HG03469 (cell line): Measurements from ENCODE around the gene CPAMD8.

Source experiments
- ATAC-seq: cut with Tn5 transposase; IDR thresholded peaks from one replicate; pipeline ENCODE4 v1.9.1; 2021; ENCODE audit warnings: mild to moderate bottlenecking, moderate library complexity, moderate number of reproducible peaks; ENCODE audit not compliant: unreplicated experiment

CPAMD8 gene

DNA sequence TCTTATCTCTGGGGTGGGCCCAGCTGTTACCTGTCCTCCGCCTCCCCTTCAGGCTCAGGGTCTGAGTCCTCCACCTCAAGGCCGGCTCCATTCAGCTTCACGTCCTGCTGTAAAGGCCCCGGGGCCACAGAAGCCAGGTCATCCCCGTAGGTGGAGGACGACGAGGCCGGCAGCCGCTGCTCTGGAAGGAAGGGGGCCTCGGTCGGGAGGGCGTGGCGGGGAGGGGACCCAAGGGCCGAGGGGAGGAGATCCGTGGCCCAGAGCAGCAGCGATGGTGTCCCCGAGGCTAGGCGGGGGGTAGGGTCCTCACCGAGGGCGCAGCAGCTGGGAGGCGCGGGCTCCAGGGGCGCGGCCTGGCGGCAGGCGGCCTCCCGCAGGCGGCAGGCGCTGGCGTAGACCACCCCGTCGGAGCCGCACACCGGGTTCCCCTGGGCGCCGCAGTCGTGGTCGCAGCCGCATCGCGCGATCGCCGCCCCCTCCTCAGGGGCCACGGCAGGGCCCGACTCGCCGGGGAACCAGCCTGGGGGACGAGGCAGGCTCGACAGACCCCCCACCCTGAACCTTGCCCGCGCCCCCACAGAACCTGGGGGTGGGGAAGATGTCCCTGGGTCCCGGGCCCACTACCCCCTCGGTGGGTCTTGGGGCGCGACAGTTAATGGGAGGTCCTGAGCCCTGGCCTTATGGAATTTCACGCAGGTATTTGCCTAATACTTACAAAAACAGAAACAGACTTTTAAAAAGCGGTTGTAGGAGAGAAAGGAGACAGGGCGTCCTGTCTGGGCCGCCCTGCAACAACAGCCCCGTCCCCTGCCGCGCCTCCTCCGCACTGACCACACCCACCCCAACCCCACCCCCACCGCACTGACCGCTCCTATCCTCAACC, 130.2 kb downstream of the CPAMD8 start:
- ATAC-seq, result no peak

DNA sequence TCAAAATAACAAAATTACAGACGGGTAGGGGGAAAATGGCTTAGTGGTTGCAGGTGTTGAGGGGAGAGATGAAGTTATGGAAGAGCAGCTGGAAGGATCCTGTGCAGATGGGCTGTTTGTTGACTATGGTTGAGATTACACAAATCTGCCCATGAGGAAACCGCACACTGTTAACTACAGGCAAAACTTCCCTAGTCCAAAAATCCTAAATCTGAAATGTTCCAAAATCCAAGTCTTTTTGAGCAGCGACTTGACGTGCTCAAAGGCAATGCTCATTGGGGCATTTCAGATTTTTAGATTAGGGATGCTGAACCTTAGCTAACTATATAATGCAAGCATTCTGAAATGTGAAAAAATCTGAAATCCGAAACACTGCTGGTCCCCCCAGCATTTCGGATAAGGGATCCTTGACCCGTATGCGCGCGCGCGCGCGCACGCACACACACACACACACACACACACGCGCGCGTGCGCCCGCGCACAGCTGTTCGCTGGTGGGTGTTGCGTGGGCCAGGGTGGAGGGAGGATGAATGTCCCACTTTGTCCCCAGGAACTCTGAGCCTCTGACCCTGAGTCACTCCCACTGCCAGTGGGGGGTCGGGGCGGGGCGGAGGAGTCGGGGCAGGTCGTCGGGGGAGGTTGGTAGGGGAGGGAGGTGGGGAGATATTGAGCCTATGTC, 131.0 kb downstream of the CPAMD8 start:
- ATAC-seq, result no peak

DNA sequence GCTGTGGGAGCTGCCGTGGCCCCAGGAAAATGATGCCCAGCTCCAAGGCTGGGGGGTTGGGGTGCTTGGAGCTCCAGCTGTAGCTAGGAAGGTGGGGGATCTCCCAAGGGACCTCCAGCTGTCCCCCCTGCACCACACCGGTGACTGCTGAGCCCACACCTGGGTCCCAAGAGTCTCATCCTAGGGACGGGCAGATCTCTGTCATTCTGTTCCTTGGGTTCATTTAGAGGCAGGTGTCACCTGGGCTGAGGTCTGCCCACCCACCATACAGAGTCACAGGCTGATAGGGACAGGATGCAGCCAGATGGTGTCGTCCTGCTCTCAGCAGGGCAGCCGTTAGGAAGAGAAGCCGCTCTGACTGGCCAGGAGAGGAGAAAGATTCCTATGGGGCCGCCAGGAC, 132.5 kb downstream of the CPAMD8 start:
- ATAC-seq, result no peak

DNA sequence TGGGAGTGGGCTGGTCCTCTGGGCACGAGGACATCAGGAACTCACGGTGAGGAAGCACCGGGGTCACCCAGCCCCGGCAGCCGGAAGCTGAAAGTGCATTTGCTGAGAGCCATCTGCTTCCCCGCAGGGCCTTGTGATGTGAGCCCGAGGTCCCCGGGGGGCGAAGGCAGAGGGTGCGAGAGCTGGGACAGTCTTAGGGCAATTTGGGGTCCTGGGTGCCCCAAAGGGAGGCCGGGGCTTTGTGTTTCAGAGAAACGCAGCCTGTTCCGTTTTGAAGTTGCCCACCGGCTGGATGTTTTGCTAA, 133.0 kb downstream of the CPAMD8 start:
- no peak for ATAC-seq

DNA sequence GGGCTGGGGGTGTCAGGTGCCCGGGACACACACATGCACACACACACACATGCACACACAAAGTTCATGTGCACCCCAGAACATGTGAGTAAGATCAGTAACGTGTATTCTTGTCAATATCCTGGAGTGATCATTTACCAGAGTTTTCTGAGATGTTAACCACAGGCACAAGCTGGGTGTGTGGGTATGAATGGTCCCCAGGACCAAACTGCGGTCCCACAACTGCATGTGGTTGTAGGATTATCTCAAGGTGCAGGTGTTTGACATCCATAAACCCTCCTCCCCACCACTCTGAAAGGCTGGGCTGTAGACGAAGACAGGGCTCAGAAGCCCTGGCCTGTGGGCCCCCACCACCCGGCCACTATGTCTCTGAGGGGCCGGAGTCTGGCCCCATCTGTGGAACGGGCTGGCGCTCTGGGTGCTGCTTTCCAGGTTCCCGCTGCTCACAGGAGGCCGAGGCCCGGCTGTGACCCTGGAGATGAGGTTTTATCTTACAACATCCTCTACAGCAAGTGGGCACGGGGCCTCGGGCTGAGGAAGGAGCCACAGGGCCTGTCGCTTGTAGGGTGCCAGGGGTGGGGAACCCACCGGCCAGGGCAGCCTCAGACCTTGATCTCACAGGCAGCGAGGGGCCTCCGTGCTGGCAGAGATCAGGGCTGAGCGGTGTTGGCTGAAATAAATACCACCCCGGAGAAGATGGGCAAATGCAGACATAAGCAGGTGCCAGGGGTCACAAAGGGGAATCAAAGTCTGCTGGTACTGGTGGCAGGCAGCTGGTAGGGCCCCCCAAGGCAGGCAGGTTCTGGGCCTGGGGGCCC, 133.5 kb downstream of the CPAMD8 start:
- no peak for ATAC-seq

DNA sequence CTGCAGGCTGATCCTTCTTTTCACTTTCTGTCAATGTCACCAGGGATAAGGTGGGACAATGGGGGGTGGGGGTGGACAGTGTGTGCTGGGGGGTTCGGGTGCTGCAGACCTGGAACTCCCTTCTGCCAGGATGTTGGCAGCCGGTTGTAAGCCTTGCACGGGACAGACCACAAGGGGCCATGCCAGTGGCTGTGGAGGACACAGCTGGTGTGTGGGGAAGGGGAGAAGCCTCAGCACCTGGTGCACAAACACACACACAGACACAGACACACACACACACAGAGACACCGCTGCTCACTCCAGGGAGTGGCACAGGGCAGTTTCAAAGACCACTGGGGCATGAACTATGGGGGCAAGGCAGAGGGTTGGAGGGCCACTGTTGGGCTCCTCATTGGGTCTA, 134.2 kb downstream of the CPAMD8 start:
- no peak for ATAC-seq

DNA sequence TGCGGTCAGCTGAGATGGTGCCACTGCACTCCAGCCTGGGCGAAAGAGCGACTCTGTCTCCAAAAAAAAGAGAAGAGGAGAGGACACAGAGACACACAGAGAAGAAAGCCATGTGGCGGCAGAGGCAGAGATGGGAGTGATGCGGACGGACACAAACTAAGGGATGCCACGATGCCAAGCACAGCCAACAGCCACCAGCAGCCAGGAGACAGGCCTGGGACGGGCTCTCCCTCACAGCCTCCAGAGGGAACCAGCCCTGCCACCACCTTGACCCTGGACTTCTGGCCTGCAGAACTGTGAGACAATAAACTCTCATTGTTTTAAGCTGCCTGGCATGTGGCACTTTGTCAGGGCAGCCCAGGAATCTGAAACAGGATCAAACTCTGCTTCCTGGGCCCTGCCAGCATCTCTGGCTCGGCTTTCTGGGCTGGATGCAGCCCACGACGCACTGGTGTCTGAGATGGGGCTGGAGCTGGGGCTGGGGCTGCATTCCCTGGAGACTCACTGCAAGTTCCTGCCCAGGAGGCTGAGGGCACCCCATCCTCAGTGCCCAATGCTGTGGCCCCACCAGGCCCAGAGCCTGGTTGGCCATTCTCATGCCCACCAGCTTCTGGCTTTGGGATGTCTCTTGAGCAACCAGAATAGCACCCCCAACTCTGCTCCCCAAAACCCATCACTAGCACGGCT, 134.8 kb downstream of the CPAMD8 start:
- ATAC-seq, result no peak

DNA sequence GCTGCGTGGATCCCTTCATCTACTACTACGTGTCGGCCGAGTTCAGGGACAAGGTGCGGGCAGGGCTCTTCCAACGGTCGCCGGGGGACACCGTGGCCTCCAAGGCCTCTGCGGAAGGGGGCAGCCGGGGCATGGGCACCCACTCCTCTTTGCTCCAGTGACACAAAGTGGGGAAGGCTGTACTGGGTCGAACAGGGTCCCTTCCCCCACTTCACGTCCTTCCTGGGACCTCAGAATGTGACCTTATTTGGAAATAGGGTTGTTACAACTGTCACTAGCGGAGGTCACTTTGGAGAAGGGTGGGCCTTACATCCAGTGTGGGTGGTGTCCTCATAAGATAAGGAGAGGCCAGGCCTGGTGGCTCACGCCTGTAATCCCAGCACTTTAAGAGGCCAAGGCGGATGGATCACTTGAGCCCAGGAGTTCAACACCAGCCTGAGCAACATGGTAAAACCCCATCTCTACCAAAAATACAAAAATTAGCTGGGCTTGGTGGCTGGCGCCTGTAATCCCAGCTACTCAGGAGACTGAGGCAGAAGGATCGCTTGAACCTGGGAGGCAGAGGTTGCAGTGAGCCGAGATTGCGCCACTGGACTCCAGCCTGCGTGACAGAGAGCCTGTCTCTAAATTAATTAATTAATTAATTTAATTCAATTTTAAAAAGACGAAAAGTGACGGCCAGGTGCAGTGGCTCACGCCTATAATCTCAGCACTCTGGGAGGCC, 136.0 kb downstream of the CPAMD8 start:
- no peak for ATAC-seq

DNA sequence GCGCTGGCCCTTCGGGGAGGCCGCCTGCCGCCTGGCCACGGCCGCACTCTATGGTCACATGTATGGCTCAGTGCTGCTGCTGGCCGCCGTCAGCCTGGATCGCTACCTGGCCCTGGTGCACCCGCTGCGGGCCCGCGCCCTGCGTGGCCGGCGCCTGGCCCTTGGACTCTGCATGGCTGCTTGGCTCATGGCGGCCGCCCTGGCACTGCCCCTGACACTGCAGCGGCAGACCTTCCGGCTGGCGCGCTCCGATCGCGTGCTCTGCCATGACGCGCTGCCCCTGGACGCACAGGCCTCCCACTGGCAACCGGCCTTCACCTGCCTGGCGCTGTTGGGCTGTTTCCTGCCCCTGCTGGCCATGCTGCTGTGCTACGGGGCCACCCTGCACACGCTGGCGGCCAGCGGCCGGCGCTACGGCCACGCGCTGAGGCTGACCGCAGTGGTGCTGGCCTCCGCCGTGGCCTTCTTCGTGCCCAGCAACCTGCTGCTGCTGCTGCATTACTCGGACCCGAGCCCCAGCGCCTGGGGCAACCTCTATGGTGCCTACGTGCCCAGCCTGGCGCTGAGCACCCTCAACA, 136.6 kb downstream of the CPAMD8 start:
- ATAC-seq, result no peak

DNA sequence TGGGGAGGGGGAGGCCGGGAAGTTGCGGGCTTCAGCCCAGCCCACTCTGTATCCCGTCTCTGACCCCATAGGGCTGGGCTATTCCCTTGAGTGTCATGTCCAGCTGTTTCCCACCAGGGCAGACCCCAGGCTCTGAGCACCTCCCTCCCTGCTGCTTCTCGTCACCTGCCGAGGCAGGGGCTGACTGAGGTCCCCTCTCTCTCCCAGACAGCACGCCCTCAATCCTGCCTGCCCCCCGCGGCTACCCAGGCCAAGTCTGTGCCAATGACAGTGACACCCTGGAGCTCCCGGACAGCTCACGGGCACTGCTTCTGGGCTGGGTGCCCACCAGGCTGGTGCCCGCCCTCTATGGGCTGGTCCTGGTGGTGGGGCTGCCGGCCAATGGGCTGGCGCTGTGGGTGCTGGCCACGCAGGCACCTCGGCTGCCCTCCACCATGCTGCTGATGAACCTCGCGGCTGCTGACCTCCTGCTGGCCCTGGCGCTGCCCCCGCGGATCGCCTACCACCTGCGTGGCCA, 137.2 kb downstream of the CPAMD8 start:
- no peak for ATAC-seq

DNA sequence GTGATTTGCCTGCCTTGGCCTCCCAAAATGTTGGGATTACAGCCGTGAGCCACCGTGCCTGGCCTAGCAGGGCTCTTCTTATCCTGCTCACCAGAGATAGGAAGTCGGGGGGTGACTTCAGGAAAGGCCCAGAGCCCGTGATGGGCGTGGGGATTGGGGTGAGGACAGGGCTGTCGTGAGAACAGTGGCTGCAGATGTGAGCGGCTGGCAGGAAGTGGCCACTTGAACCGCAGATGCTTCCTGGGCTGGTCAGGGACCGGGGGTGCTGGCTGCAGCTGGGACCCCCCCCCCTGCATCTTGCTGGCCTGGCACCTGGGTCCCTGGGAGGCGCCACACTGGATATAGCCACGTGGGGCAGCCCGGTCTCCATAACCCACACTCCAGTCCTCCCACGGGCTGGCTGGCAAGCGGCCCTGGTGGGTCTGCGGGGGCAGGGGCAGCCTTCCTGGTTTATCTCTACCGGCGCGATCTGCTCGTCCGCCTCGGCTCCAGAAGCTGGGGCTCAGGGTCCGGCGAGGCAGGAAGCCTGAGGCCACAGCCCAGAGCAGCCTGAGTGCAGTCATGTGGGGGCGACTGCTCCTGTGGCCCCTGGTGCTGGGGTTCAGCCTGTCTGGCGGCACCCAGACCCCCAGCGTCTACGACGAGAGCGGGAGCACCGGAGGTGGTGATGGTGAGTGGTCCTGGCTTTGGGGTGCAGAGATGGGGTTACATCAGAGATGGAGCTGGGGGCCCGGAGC, 137.8 kb downstream of the CPAMD8 start, which contains the start of gene F2RL3:
TSS of gene F2RL3 (plus strand) at position 371 of the 737 bp plus-strand sequence. CDS start at position 562, 191 bp downstream.
- ATAC-seq, result no peak

DNA sequence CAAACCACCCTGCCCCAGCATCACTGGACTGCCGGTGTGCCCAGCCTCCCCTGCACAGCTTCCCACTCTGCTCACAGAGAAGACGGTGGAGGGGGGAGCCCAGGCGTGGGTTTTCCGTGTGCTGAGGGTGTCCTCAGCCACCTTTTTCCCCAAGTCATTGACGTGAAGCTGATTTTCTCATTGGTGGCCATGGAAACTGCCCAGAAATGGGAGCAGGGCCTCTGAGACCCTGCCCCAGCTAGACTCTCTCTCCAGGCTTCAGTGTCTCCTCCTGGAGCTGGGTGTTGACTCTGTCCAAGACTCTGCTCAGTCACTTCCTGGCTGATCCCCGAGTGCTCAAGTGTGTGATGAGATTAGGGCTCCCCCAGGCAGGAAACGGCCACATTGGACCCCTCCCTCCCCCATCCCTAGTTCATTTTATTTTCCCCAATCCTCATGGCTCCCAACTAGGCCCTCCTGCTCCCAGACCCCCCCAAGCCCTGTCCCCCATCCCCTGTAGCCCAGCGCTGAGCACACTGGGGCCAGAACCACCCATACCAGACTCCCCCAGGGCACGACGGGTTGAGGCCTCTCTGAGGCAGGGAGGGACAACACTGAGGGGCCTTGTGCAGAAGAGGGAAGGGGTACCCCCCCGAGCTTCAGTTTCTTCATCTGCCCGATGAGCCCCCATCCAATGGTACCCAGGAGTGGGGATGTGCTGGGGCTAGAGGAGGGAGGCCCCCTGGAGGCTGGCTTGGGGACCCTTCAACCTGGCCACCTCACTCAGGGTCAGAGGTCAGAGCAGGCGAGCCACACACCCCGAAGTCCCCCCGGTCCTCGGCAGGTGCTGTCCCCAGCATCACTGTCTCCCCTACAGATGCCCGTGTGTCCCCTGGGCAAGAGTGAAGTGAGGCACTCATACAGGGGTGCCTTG, 139.0 kb downstream of the CPAMD8 start:
- no peak for ATAC-seq

DNA sequence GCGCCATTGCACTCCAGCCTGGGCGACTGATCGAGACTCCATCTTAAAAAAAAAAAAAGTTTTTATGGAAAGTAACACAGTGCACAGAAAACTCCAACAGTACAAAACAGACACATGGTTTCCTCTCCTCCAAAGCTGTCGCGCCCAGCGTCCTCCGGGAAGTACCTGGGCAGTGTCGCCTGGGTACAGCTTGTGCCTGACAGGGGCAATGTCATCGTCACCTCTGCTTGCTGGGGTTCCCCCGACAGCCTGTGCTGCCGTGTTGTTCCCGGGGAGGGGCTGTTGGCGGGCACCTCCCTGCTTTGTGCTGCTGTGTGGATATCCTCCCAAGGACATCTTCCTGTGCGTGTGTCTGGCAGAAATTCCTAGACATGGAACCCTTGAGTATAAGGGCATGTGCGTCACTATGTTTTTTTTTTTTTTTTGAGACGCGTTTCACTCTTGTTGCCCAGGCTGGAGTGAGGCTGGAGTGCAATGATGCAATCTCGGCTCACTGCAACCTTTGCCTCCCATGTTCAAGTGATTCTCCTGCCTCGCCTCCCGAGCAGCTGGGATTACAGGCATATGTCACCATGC, 140.2 kb downstream of the CPAMD8 start:
- ATAC-seq, result no peak

DNA sequence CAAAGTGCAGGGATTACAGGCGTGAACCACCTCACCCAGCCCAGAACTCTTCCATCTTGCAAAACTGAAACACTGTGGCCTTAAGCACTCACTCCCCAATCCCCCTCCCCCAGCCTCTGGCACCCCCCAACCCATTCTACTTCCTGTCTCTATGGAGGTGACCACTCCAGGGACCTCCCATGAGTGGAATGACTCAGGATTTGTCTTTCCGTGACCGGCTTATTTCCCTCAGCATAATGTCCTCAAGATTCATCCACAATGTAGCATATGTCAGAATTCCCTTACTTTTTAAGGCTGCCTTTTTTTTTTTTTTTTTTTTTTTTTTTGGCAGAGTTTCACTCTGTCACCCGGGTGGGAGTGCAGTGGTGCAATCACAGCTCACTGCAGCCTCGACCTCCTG, 141.4 kb downstream of the CPAMD8 start:
- ATAC-seq, result no peak

DNA sequence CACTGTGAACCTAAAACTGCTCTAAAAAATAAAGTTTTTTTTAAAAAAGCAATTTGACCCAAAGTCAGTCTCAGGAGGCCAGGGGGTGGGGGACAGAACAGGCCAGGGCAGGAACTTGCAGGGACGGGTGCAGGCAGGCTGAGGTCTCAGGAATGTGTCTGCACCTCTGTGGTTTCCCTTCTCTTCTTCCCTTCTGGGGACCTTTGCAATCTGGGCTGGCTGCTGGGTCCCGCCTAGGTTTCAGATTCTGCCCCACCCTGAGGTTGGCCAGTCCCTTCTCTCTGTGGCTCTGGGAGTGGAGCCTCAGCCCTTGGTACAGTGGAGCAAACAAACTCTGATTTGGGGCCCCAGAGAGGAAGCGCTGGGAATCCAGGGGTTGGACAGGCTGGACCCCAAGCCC, 143.1 kb downstream of the CPAMD8 start:
- ATAC-seq, result no peak

DNA sequence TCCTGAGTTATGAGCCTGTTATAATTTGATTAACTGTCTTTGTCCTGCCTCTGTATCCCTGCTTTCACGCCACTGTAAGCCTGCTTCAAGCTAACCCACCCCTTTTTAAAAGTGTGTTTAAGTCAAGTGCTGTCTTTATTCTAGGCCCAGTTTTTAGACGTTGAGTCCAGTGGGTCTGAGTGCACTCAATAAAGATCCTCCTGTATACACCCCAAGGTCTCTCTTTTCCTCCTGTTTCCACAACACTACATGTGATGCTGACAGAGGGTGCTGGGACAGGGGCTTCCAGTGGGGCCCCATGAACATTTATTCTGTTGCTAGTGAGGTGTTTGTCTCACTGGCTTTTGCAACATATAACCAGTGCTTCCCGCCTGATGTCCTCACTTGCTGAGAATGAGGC, 144.5 kb downstream of the CPAMD8 start:
- no peak for ATAC-seq

DNA sequence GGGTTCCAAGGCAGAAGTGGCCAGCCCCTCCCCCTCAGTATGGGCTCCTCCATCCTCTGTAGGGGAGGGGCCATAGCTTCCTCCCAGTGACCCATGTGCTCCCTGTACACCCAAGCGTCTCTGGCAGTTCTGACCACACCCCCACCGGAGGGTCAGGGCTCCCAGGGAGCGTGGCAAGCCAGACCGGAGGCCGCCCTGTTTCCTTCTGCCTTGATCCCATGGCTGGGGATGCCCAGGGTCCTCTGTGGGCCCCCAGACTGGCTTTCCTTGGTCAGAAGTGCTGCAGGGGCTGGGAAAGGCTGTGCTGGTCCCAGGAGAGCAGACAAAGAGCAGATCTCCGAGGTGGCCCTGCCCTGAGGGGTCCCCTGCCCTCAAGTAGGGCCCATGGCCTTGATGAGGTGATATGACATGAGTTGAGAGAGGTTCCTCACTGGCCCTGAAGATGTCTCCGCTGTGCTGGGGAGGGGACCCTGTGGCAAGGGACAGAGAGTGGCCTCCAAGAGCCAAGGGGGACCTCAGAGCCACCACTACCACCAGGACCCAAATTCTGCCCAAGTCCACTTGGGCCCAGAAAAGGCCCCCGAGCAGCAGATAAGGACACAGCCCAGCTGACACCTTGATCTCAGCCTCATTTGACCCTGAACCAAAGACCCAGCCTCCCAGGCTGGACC, 145.6 kb downstream of the CPAMD8 start:
- ATAC-seq, result no peak
